Activated naive CD8-positive, alpha-beta T cell treated with anti-CD3 and anti-CD28 coated beads, Interleukin-2, amount 50 U/mL, for 24 hours (primary cell): ENCODE measurements around the gene MFRP.
A peak's percentile ranks its signal among the peaks of the same experiment; 100 is the strongest.
"Not testable (repeated sequence)": the region's sequence is repeated elsewhere in the genome, so short reads cannot be mapped to it uniquely, and the experiment has no call there.

Source experiments
- ATAC-seq: fragments of 150-1000 bp; cut with Tn5 transposase; one replicate; pipeline ENCODE4 v1.10.0; 2021
- DNase-seq: peaks from one replicate; pipeline ENCODE4 v3.0.0; 2021
- H3K27ac Mint-ChIP-seq: one replicate; pipeline ENCODE4 v1.8.0; 2021; ENCODE audit warnings: mild to moderate bottlenecking, mixed read lengths
- H3K27me3 Mint-ChIP-seq: one replicate; pipeline ENCODE4 v1.8.0; 2021; ENCODE audit warnings: mixed read lengths
- H3K36me3 Mint-ChIP-seq: one replicate; pipeline ENCODE4 v1.8.0; 2021; ENCODE audit warnings: low read depth, mixed read lengths
- H3K4me1 Mint-ChIP-seq: one replicate; pipeline ENCODE4 v1.8.0; 2021; ENCODE audit warnings: mixed read lengths
- H3K4me3 Mint-ChIP-seq: one replicate; pipeline ENCODE4 v1.8.0; 2021; ENCODE audit warnings: mild to moderate bottlenecking, moderate library complexity, mixed read lengths
- H3K9me3 Mint-ChIP-seq: one replicate; pipeline ENCODE4 v1.8.0; 2021; ENCODE audit warnings: mixed read lengths

MFRP gene

GRCh38 chr11:119346605-119347004 lies at the start of gene MFRP:
MFRP (minus strand) TSS chr11:119346705; CDS start chr11:119346513, 192 bp downstream.
- no peak within 1 kb of the TSS for H3K4me3 Mint-ChIP-seq
- no peak within 1 kb of the TSS for H3K27ac Mint-ChIP-seq
- H3K36me3 Mint-ChIP-seq = no peaks in the 10 kb centered on the region
- H3K9me3 Mint-ChIP-seq = no peaks in the 10 kb centered on the region
- peaks cover 17% of the 10 kb centered on the region for H3K27me3 Mint-ChIP-seq
- no peaks in the 10 kb centered on the region for H3K4me1 Mint-ChIP-seq
- ATAC-seq = no peak
- DNase-seq = no peak

GRCh38 chr11:119391275-119391674 lies 44.8 kb upstream of the MFRP start:
- Mint-ChIP-seq H3K9me3 (no peaks in the 10 kb centered on the region), H3K27ac (no peak overlapping the region), H3K27me3 (peaks cover 14% of the 10 kb centered on the region), H3K36me3 (no peaks in the 10 kb centered on the region), H3K4me3 (no peak overlapping the region), H3K4me1 (no peaks in the 10 kb centered on the region)
- DNase-seq (no peak), ATAC-seq (no peak)

DNA sequence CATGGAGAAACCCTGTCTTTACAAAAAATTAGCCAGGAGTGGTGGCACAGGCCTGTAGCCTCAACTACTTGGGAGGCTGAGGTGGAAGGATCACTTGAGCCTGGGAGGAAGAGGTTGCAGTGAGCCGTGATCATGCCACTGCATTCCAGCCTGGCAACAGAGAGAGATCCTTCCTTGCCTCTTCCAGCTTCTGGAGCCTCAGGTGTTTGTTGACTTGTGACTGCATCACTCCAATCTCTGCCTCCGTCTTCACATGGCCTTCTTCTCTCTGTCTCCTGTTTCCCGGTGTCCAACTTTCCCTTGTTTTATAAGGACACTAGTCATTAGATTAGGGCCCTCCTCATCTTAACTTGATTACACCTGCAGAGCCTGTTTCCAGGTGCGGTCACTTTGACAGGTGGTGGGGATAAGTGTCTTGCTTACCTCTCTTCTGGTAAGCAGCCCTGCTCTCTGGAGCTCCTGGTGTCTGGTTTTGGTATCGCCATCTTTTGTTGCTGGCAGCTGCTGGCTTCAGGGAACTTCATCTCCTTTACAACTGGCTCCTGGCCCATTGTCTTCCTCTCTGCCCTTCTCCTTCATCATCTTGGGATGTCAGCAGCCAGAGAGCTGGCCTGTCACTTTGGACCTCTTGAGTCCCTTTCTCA lies 43.2 kb upstream of the MFRP start:
- DNase-seq (no peak), ATAC-seq (no peak)
- H3K36me3 Mint-ChIP-seq = no peaks in the 10 kb centered on the region
- no peak overlapping the region for H3K27ac Mint-ChIP-seq
- no peaks in the 10 kb centered on the region for H3K4me1 Mint-ChIP-seq
- H3K9me3 Mint-ChIP-seq = no peaks in the 10 kb centered on the region
- H3K4me3 Mint-ChIP-seq = no peak overlapping the region
- peaks cover 9% of the 10 kb centered on the region for H3K27me3 Mint-ChIP-seq

GRCh38 chr11:119388103-119388502 lies 41.6 kb upstream of the MFRP start:
- no peak for ATAC-seq
- H3K4me3 Mint-ChIP-seq = no peak overlapping the region
- DNase-seq = no peak

DNA sequence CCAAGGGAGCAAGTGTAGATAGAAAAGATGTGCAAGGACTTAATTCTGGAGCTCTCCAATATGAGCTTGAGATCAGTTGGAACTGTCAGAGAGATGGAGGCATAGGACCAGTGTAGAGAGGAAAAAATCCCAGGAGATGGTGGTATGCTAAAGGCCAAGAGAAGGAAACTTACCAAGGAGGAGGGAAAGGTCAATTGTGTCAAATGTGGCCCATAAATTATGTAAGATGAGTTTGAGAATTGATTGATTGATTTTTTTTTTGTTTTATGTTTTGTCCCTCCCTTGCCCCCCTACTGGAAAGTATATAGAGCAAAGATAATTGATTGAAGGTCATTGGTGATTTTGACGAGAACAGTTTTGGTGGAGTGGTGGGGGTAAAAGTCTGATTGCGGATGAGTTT lies 37.8 kb upstream of the MFRP start:
- ATAC-seq = no peak
- H3K27ac Mint-ChIP-seq = no peak overlapping the region

More at GRCh38 chr11:119388103-119388502, 41.6 kb upstream of the MFRP start:
- no peaks in the 10 kb centered on the region for H3K4me1 Mint-ChIP-seq
- H3K27me3 Mint-ChIP-seq = peaks cover 7% of the 10 kb centered on the region
- no peaks in the 10 kb centered on the region for H3K36me3 Mint-ChIP-seq
- no peak overlapping the region for H3K27ac Mint-ChIP-seq
- H3K9me3 Mint-ChIP-seq = no peaks in the 10 kb centered on the region

GRCh38 chr11:119382513-119382912 lies 36.0 kb upstream of the MFRP start:
- H3K27me3 Mint-ChIP-seq, H3K4me1 Mint-ChIP-seq, H3K36me3 Mint-ChIP-seq, H3K4me3 Mint-ChIP-seq, H3K27ac Mint-ChIP-seq, DNase-seq, ATAC-seq, H3K9me3 Mint-ChIP-seq: not testable (repeated sequence)

More for the DNA sequence above, 37.8 kb upstream of the MFRP start:
- Mint-ChIP-seq H3K4me3 (no peak overlapping the region), H3K4me1 (no peaks in the 10 kb centered on the region), H3K36me3 (no peaks in the 10 kb centered on the region), H3K9me3 (no peaks in the 10 kb centered on the region), H3K27me3 (peaks cover 2% of the 10 kb centered on the region)
- no peak for DNase-seq

DNA sequence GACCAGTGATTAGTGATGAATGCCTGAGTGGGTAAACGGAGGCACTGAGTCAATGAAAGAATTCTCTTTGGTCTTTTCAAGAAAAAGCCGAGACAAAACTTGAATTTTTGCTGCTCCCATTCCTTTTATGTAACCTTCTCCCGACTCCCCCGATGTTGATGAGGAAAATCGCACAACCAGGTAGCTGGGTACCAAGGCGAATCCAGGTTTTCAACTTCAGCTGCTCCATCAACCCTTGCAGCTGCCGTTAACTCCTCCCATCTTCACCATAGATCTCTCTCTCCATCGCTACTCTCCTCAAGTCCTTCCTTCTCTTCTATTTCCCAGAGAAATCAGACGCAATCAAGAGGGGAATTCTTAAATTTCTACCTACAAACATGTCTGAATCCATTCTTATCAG lies 35.6 kb upstream of the MFRP start:
- ATAC-seq (no peak), DNase-seq (no peak)
- Mint-ChIP-seq H3K4me1 (no peaks in the 10 kb centered on the region), H3K36me3 (no peaks in the 10 kb centered on the region), H3K27me3 (peaks cover 2% of the 10 kb centered on the region), H3K27ac (no peak overlapping the region), H3K9me3 (no peaks in the 10 kb centered on the region), H3K4me3 (no peak overlapping the region)

GRCh38 chr11:119381181-119381988 lies 34.9 kb upstream of the MFRP start, which contains the start of gene USP2:
USP2 (minus strand) TSS chr11:119381690; CDS start chr11:119373480, 8,210 bp downstream.
- peak; percentile 98 for ATAC-seq
- Mint-ChIP-seq H3K9me3 (no peaks in the 10 kb centered on the region), H3K4me3 (no peak within 1 kb of the TSS), H3K27me3 (peaks cover 2% of the 10 kb centered on the region), H3K4me1 (no peaks in the 10 kb centered on the region), H3K36me3 (no peaks in the 10 kb centered on the region), H3K27ac (no peak within 1 kb of the TSS)
- peak; percentile 99 for DNase-seq

DNA sequence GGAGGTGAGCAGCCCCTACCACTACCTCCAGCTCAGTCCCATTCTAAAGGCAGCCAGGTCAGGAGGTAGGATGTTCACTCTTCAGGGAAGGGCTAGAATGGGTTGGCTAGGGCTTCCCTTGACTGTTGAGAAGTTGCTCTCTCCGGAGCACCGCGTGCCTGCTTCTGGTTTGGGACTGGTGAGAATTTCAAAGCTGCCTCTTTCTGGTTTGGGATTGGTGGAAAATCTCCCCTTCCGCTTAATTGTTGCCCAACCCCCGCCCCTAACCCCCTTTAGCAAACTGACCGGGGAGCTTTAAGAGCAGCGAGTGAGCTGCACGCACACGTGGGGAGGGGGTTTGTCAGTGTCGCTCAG lies 34.3 kb upstream of the MFRP start:
- H3K36me3 Mint-ChIP-seq = no peaks in the 10 kb centered on the region
- DNase-seq = no peak
- H3K4me3 Mint-ChIP-seq = no peak overlapping the region

GRCh38 chr11:119380160-119380826 lies 33.8 kb upstream of the MFRP start:
- ATAC-seq (no peak), DNase-seq (no peak)
- Mint-ChIP-seq H3K4me1 (no peaks in the 10 kb centered on the region), H3K27me3 (peaks cover 3% of the 10 kb centered on the region), H3K36me3 (no peaks in the 10 kb centered on the region), H3K27ac (no peak overlapping the region), H3K4me3 (no peak overlapping the region), H3K9me3 (no peaks in the 10 kb centered on the region)

More for the DNA sequence above, 34.3 kb upstream of the MFRP start:
- H3K27ac Mint-ChIP-seq = no peak overlapping the region
- no peaks in the 10 kb centered on the region for H3K4me1 Mint-ChIP-seq
- no peak for ATAC-seq
- H3K9me3 Mint-ChIP-seq = no peaks in the 10 kb centered on the region
- H3K27me3 Mint-ChIP-seq = peaks cover 3% of the 10 kb centered on the region

GRCh38 chr11:119378851-119379465 lies 32.5 kb upstream of the MFRP start:
- ATAC-seq (no peak), DNase-seq (no peak)
- Mint-ChIP-seq H3K36me3 (no peaks in the 10 kb centered on the region), H3K4me1 (peaks cover 1% of the 10 kb centered on the region), H3K27ac (no peak overlapping the region), H3K27me3 (peaks cover 3% of the 10 kb centered on the region), H3K9me3 (no peaks in the 10 kb centered on the region), H3K4me3 (no peak overlapping the region)

DNA sequence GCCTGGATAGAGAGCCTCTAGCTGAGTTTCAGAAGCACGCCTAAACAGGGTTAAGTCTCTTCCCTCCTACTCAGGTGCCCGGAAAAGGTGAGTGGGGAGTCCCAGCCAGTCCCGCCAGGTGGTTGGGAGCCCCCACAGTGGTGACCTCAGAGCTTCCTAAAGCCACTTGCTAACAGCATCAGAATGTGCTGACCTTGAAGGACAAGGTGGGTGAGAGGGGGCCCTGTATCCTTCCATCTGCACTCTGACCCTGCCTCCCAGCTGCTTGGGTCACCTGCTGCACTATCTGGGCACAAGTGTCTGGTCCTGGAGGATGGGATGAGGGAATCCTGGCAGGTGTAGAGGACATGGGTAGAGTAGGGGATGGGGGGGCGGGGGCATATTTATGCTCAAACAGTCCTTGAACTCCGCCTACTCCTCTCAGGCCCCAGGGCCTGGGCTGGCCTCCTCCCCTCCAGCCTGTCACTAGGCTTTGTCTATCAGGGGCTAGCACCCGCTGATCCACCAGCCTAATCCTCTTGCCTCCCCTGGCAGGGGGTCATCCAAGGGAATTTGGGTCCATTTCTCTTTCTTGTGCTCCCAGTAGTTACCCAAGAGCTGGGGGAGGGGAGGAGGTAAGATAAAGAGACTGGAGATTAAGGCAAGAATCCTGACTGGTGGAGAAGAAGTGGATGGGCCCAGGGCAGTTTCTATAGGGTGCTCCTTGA lies 31.6 kb upstream of the MFRP start:
- ATAC-seq = no peak
- peaks cover 3% of the 10 kb centered on the region for H3K27me3 Mint-ChIP-seq
- no peak overlapping the region for H3K27ac Mint-ChIP-seq
- H3K9me3 Mint-ChIP-seq = no peaks in the 10 kb centered on the region
- no peak for DNase-seq
- H3K4me3 Mint-ChIP-seq = no peak overlapping the region
- H3K36me3 Mint-ChIP-seq = no peaks in the 10 kb centered on the region
- peaks cover 5% of the 10 kb centered on the region for H3K4me1 Mint-ChIP-seq

- Mint-ChIP-seq H3K27me3 (peaks cover 3% of the 10 kb centered on the region), H3K4me3 (no peak overlapping the region), H3K9me3 (no peaks in the 10 kb centered on the region), H3K36me3 (no peaks in the 10 kb centered on the region), H3K27ac (no peak overlapping the region), H3K4me1 (peaks cover 5% of the 10 kb centered on the region)
- no peak for DNase-seq
- no peak for ATAC-seq
Observed at GRCh38 chr11:119377112-119377901, 30.8 kb upstream of the MFRP start.
